OCI-LY1 (cell line): ENCODE data around the gene WDFY2.

ENCODE experiments used
- H2AFZ ChIP-seq: fragments of 200-600 bp; sonication (generic), shearing (Covaris generic); 2 replicates; pipeline ENCODE4 v1.6.0; 2014; ENCODE audit warnings: antibody characterized with exemption, mild to moderate bottlenecking, low read length
- H3F3A ChIP-seq: fragments of 200-600 bp; sonication (generic), shearing (Covaris generic); 2 replicates; pipeline ENCODE4 v1.6.0; 2014; ENCODE audit warnings: mild to moderate bottlenecking, antibody characterized with exemption, low read length, moderate library complexity; ENCODE audit not compliant: insufficient read depth
- H3K27ac ChIP-seq: fragments of 200-600 bp; sonication (generic); 2 replicates; pipeline ENCODE4 v1.5.1; 2014; ENCODE audit warnings: low read length, mixed run types, mild to moderate bottlenecking, low read depth; ENCODE audit not compliant: poor library complexity, severe bottlenecking
- H3K27me3 ChIP-seq: fragments of 200-600 bp; sonication (generic); 2 replicates; pipeline ENCODE4 v1.6.0; 2014; ENCODE audit warnings: antibody characterized with exemption, mild to moderate bottlenecking, low read length, moderate library complexity; ENCODE audit not compliant: insufficient read depth
- H3K36me3 ChIP-seq: fragments of 200-600 bp; sonication (generic); 2 replicates; pipeline ENCODE4 v1.6.1; 2014; ENCODE audit warnings: mild to moderate bottlenecking, antibody characterized with exemption, low read length, moderate library complexity, mixed read lengths; ENCODE audit not compliant: insufficient read depth
- H3K4me1 ChIP-seq: fragments of 200-600 bp; sonication (generic); 2 replicates; pipeline ENCODE4 v1.5.1; 2014; ENCODE audit warnings: mild to moderate bottlenecking, low read length, moderate library complexity; ENCODE audit not compliant: insufficient read depth, severe bottlenecking
- H3K4me2 ChIP-seq: fragments of 200-600 bp; sonication (generic), shearing (Covaris generic); 2 replicates; pipeline ENCODE4 v1.6.1; 2014; ENCODE audit warnings: low read length
- H3K4me3 ChIP-seq: fragments of 200-600 bp; sonication (generic); 2 replicates; pipeline ENCODE4 v1.5.1; 2014; ENCODE audit warnings: low read length, low read depth, mild to moderate bottlenecking, mixed read lengths; ENCODE audit not compliant: poor library complexity, severe bottlenecking
- H3K79me2 ChIP-seq: fragments of 200-600 bp; shearing (Covaris generic); 2 replicates; pipeline ENCODE4 v1.6.1; 2016; ENCODE audit warnings: mixed run types, low read length, mixed read lengths; ENCODE audit not compliant: insufficient read depth
- H3K9ac ChIP-seq: fragments of 200-600 bp; sonication (generic), shearing (Covaris generic); 2 replicates; pipeline ENCODE4 v1.6.1; 2014; ENCODE audit warnings: mild to moderate bottlenecking, low read length, mixed read lengths
- H3K9me2 ChIP-seq: fragments of 200-600 bp; sonication (generic), shearing (Covaris generic); 2 replicates; pipeline ENCODE4 v1.6.1; 2014; ENCODE audit warnings: low read depth, mild to moderate bottlenecking, low read length, mixed read lengths
- H3K9me3 ChIP-seq: fragments of 200-600 bp; shearing (Covaris generic); 2 replicates; pipeline ENCODE4 v1.6.1; 2014; ENCODE audit warnings: low read length, mixed read lengths
- H4K20me1 ChIP-seq: fragments of 200-600 bp; sonication (generic), shearing (Covaris generic); 2 replicates; pipeline ENCODE4 v1.6.0; 2016; ENCODE audit warnings: mild to moderate bottlenecking, low read length; ENCODE audit not compliant: insufficient read depth
- EZH2 ChIP-seq: fragments of 200-600 bp; sonication (generic), shearing (Covaris generic); IDR thresholded peaks from 2 replicates; pipeline ENCODE4 v1.8.0; 2017; ENCODE audit warnings: borderline replicate concordance, mixed run types, mild to moderate bottlenecking, antibody characterized with exemption, low read length, moderate library complexity, mixed read lengths
- TF ChIP-seq, protein P1 (sequence below): fragments of 200-600 bp; sonication (generic), shearing (Covaris generic); IDR thresholded peaks from 2 replicates; pipeline ENCODE4 v1.5.1; 2017; ENCODE audit warnings: mild to moderate bottlenecking, antibody characterized with exemption, low read length, moderate library complexity, mixed read lengths

The WDFY2 gene

GRCh38 chr13:51816604-51817249 lies 232.5 kb downstream of the WDFY2 start:
- Histone ChIP-seq H3K9me3 (no peaks in the 10 kb centered on the region), H3K9ac (no peak overlapping the region), H3K4me3 (no peak overlapping the region), H4K20me1 (no peaks in the 10 kb centered on the region), H3K27ac (no peak overlapping the region), H2AFZ (no peak overlapping the region), H3K27me3 (no peaks in the 10 kb centered on the region), H3K4me2 (no peak overlapping the region), H3K4me1 (peaks cover 75% of the 10 kb centered on the region), H3K9me2 (no peaks in the 10 kb centered on the region), H3K79me2 (no peaks in the 10 kb centered on the region), H3K36me3 (no peaks in the 10 kb centered on the region), H3F3A (no peaks in the 10 kb centered on the region)
- TF ChIP-seq EZH2 = no peak
- TF ChIP-seq, protein P1, sequence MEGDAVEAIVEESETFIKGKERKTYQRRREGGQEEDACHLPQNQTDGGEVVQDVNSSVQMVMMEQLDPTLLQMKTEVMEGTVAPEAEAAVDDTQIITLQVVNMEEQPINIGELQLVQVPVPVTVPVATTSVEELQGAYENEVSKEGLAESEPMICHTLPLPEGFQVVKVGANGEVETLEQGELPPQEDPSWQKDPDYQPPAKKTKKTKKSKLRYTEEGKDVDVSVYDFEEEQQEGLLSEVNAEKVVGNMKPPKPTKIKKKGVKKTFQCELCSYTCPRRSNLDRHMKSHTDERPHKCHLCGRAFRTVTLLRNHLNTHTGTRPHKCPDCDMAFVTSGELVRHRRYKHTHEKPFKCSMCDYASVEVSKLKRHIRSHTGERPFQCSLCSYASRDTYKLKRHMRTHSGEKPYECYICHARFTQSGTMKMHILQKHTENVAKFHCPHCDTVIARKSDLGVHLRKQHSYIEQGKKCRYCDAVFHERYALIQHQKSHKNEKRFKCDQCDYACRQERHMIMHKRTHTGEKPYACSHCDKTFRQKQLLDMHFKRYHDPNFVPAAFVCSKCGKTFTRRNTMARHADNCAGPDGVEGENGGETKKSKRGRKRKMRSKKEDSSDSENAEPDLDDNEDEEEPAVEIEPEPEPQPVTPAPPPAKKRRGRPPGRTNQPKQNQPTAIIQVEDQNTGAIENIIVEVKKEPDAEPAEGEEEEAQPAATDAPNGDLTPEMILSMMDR = no peak
